Peyer's patch (tissue), 4 donors: ENCODE data around the gene AGPS. TPM values are rescaled to one million over a fixed set of nuclear protein-coding genes. Genes with fewer than 3 reads are reported as not detected.
"Not testable (repeated sequence)": the region's sequence is repeated elsewhere in the genome, so short reads cannot be mapped to it uniquely, and the experiment has no call there.

Source experiments
- DNase-seq, 3 donors: peaks; one replicate each; pipeline ENCODE4 v3.0.0-alpha.2; 2017 to 2019
- H3K27ac ChIP-seq, 4 donors: fragments of 200-600 bp; sonication (generic); one replicate each; pipeline ENCODE4 v1.5.1; 2016 to 2019
- H3K27me3 ChIP-seq, 2 donors: fragments of 200-600 bp; sonication (generic); one replicate each; pipeline ENCODE4 v1.5.1; 2019
- H3K36me3 ChIP-seq, 3 donors: fragments of 200-600 bp; sonication (generic); one replicate each; pipeline ENCODE4 v1.5.1; 2016 to 2019
- H3K4me1 ChIP-seq, 4 donors: fragments of 200-600 bp; sonication (generic); one replicate each; pipeline ENCODE4 v1.5.1; 2016 to 2019
- H3K4me3 ChIP-seq, 4 donors: fragments of 200-600 bp; sonication (generic); 1 replicate in 3 of 4; 2 replicates in 1 of 4; pipeline ENCODE4 v1.5.1; 2016 to 2019; ENCODE audit warnings: mild to moderate bottlenecking in 1 of 4
- H3K9me3 ChIP-seq, 4 donors: fragments of 200-600 bp; sonication (generic); one replicate each; pipeline ENCODE4 v1.5.1; 2016 to 2019; ENCODE audit warnings: mild to moderate bottlenecking in 1 of 4
- POLR2A ChIP-seq, 2 donors: fragments of 450-650 bp; IDR thresholded peaks; one replicate each; pipeline ENCODE4 v1.5.1; 2017; ENCODE audit warnings: antibody characterized with exemption in 2 of 2, mild to moderate bottlenecking in 2 of 2, moderate library complexity in 2 of 2
- total RNA-seq, 4 donors: library from RNA; depleted of rRNA; stranded (reverse); fragments of >200 nt; gene quantifications; one replicate each; pipeline ENCODE4 v1.1.0, GENCODE V29; 2016
- TF ChIP-seq, protein P1 (sequence below), 6 experiments: fragments of 450-650 bp in 4 of 6; fragments of 200-600 bp in 2 of 6; sonication (generic) in 1 of 6; IDR thresholded peaks; one replicate each; pipeline ENCODE4 v1.5.1; 2017 to 2019; ENCODE audit warnings: antibody characterized with exemption in 6 of 6, mild to moderate bottlenecking in 3 of 6, moderate library complexity in 1 of 6

Gene AGPS
- total RNA-seq, 4 donors from 2014 or later: 18.2 to 26.3 (median 21.0) TPM

DNA sequence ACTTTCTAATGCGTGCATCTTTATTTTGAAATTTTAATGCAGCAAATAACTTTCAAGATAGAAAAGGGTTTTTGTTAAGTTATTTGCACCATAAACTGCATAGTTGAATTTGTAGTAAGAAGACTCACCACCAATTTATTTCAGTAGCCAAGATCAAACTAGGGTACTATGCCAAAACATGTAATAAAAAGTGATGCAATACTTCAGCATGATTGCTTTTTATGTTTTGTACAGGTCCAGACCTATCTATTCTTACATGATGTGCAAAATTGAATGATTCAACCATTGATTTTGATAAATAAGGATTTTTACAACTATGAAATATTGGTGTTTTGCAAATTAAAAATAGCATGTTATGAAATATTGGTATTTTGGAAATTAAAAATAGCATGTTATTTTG is 26.7 kb downstream of the AGPS start:
- no peaks in the 10 kb centered on the region for H3K36me3 ChIP-seq
- no peaks in the 10 kb centered on the region for H3K4me1 ChIP-seq
- H3K4me3 ChIP-seq: no peak overlapping the region
- no peak for TF ChIP-seq POLR2A (IDR thresholded peaks at IDR 0.05)
- TF ChIP-seq, protein P1, sequence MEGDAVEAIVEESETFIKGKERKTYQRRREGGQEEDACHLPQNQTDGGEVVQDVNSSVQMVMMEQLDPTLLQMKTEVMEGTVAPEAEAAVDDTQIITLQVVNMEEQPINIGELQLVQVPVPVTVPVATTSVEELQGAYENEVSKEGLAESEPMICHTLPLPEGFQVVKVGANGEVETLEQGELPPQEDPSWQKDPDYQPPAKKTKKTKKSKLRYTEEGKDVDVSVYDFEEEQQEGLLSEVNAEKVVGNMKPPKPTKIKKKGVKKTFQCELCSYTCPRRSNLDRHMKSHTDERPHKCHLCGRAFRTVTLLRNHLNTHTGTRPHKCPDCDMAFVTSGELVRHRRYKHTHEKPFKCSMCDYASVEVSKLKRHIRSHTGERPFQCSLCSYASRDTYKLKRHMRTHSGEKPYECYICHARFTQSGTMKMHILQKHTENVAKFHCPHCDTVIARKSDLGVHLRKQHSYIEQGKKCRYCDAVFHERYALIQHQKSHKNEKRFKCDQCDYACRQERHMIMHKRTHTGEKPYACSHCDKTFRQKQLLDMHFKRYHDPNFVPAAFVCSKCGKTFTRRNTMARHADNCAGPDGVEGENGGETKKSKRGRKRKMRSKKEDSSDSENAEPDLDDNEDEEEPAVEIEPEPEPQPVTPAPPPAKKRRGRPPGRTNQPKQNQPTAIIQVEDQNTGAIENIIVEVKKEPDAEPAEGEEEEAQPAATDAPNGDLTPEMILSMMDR (IDR thresholded peaks at IDR 0.05): no peak
- no peaks in the 10 kb centered on the region for H3K27me3 ChIP-seq
- DNase-seq: no peak
- no peaks in the 10 kb centered on the region for H3K9me3 ChIP-seq
- H3K27ac ChIP-seq: no peak overlapping the region

DNA sequence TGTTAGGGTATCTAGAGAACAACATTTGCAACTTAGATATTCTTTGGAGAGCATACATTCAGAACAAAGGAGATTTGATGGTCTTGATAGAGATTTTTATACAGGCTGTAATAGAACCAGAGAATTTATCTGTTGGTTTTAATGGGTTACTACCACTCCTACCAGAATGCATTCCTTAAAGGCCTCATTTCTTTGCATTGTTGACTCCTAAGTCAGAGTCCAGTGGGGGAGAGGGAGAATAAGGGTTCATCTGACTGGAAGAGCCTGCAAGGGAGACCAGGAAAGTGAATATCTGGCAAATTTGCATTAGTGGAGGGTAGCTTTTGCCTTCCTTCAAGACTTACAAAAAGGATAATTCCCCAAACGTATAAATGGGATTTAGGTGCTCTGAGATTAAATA is 29.7 kb downstream of the AGPS start:
- no peak overlapping the region for H3K27ac ChIP-seq
- no peaks in the 10 kb centered on the region for H3K4me1 ChIP-seq
- H3K27me3 ChIP-seq: no peaks in the 10 kb centered on the region
- no peaks in the 10 kb centered on the region for H3K36me3 ChIP-seq
- H3K9me3 ChIP-seq: no peaks in the 10 kb centered on the region
- no peak for DNase-seq
- no peak for TF ChIP-seq POLR2A (IDR thresholded peaks at IDR 0.05)
- TF ChIP-seq, protein P1 (IDR thresholded peaks at IDR 0.05): no peak
- H3K4me3 ChIP-seq: no peak overlapping the region

DNA sequence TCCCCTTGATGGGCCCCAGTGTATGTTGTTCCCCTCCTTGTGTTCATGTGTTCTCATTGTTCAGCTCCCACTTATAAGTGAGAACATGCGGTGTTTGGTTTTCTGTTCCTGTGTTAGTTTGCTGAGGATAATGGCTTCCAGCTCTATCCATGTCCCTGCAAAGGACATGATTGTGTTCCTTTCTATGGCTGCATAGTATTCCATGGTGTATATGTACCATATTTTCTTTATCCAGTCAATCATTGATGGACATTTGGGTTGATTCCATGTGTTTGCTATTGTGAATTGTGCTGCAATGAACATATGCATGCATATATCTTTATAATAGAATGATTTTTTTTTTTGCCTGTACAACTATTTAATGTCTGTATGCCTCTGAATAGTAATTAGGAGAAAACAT is 31.5 kb downstream of the AGPS start:
- not testable (repeated sequence) for H3K4me1 ChIP-seq, H3K36me3 ChIP-seq, H3K27ac ChIP-seq, H3K27me3 ChIP-seq, DNase-seq, H3K9me3 ChIP-seq, H3K4me3 ChIP-seq

DNA sequence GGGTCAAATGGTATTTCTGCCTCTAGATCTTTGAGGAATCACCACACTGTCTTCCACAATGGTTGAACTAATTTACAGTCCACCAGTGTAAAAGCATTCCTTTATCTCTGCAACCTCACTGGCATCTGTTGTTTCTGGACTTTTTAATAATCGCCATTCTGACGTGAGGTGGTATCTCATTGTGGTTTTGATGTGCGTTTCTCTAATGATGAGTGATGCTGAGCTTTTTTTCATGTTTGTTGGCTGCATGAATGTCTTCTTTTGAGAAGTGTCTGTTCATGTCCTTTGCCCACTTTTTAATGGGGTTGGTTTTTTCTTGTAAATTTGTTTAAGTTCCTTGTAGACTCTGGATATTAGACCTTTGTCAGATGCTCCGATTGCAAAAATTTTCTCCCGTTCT is 32.0 kb downstream of the AGPS start:
- H3K27ac ChIP-seq, H3K4me3 ChIP-seq, H3K9me3 ChIP-seq, DNase-seq, H3K27me3 ChIP-seq, H3K36me3 ChIP-seq, H3K4me1 ChIP-seq: not testable (repeated sequence)

DNA sequence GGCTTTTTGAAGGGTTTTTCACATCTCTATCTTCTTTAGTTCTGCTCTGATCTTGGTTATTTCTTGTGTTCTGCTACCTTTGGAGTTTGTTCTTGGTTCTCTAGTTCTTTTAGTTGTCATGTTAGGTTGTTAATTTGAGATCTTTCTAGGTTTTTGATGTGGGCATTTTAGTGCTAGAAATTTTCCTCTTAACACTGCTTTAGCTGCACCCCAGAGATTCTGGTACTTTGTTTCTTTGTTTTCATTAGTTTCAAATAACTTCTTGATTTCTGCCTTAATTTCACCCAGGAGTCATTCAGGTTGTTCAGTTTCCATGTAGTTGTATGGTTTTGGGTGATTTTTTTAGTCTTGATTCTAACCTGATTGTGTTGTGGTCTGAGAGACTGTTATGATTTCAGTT is 34.7 kb downstream of the AGPS start:
- Histone ChIP-seq H3K27me3 (no peaks in the 10 kb centered on the region), H3K4me1 (no peaks in the 10 kb centered on the region), H3K4me3 (no peak overlapping the region), H3K27ac (no peak overlapping the region), H3K36me3 (peaks cover 0 to 3% (median 0%) of the 10 kb centered on the region in 3 donors), H3K9me3 (peaks cover 0 to 7% (median 0%) of the 10 kb centered on the region in 4 donors)
- TF ChIP-seq POLR2A (IDR thresholded peaks at IDR 0.05): no peak
- TF ChIP-seq, protein P1 (IDR thresholded peaks at IDR 0.05): no peak
- no peak for DNase-seq

DNA sequence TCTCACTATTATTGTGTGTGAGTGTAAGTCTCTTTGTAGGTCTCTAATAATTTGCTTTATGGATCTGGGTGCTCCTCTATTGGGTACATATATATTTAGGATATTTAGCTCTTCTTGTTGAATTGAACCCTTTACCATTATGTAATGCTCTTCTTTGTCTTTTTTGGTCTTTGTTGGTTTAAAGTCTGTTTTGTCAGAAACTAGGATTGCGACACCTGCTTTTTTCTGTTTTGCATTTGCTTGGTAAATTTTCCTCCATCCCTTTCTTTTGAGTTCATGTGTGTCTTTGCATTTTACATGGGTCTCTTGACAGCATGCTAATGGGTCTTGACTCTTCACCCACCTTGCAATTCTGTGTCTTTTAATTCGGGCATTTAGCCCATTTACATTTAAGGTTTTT is 35.4 kb downstream of the AGPS start:
- H3K9me3 ChIP-seq: peaks cover 0 to 12% (median 0%) of the 10 kb centered on the region in 4 donors
- H3K36me3 ChIP-seq, DNase-seq, H3K4me1 ChIP-seq, H3K27ac ChIP-seq, H3K27me3 ChIP-seq, H3K4me3 ChIP-seq: not testable (repeated sequence)

DNA sequence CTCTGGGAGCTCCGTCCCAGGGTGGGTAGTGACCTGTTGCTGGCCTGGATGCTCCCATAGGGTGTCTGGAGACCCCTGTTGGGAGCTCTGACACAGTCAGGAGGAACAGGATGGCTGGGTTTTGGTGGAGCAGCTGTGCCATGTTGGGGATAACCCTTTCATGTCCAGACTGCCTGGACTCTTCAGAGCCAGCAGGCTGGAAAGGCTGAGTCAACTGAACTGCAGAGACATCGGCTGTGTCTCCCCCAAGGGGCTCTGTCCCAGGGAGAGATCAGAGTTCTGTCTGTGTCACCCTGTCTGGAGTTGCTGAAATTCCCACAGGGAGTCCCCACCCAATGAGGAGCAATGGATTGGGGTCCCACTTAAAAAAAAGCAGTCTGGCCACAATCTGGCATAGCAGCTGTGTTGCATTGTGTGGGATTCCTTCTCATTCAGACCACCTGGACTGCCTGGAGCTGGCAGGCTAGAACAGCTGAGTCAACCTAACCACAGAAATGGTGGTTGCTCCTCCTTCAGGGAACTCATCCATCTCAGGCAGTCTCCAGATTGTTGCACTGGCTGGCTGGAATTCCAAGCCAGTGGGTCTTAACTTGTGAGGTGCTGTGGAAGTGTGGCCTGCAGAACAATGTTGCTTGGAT is 37.2 kb downstream of the AGPS start:
- no peaks in the 10 kb centered on the region for H3K27me3 ChIP-seq
- H3K27ac ChIP-seq: no peak overlapping the region
- H3K4me3 ChIP-seq: no peak overlapping the region
- no peaks in the 10 kb centered on the region for H3K4me1 ChIP-seq
- DNase-seq: no peak
- no peak for TF ChIP-seq POLR2A (IDR thresholded peaks at IDR 0.05)
- TF ChIP-seq, protein P1 (IDR thresholded peaks at IDR 0.05): no peak
- peaks cover 0 to 9% (median 0%) of the 10 kb centered on the region in 3 donors for H3K36me3 ChIP-seq
- H3K9me3 ChIP-seq: peaks cover 0 to 23% (median 0%) of the 10 kb centered on the region in 4 donors
